ENCODE data around the gene TUBA4B.

Gene TUBA4B

DNA sequence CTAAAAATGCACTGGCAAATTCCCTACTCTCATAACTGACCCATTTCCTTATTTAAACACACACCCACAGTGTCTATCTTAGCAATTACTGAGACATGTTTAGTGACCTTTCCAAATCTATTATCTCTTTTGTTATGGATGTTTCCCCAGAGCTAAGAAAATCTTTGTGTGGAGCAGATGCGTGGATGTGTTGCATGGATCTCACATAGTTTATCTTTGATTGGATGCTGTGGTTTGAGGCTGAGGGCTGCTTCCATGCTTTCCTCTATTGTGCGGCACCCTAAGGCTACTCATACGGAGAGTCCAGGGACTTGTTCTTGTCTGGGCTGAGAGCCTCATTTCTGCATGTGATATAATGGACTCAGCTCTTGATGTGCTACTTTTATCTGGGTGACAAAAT lies 18.7 kb upstream of the TUBA4B start:
- no peak overlapping the region for H3K4me3 ChIP-seq (IDR thresholded peaks at IDR 0.05; ENCODE audit: insufficient read depth, low read depth, low read length)
- no peak overlapping the region for H3K9ac ChIP-seq
- TF ChIP-seq, protein P1, sequence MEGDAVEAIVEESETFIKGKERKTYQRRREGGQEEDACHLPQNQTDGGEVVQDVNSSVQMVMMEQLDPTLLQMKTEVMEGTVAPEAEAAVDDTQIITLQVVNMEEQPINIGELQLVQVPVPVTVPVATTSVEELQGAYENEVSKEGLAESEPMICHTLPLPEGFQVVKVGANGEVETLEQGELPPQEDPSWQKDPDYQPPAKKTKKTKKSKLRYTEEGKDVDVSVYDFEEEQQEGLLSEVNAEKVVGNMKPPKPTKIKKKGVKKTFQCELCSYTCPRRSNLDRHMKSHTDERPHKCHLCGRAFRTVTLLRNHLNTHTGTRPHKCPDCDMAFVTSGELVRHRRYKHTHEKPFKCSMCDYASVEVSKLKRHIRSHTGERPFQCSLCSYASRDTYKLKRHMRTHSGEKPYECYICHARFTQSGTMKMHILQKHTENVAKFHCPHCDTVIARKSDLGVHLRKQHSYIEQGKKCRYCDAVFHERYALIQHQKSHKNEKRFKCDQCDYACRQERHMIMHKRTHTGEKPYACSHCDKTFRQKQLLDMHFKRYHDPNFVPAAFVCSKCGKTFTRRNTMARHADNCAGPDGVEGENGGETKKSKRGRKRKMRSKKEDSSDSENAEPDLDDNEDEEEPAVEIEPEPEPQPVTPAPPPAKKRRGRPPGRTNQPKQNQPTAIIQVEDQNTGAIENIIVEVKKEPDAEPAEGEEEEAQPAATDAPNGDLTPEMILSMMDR (conservative IDR thresholded peaks at IDR 0.05; ENCODE audit: low read depth, low read length), result no peak
- no peak overlapping the region for H3K4me2 ChIP-seq
- no peaks in the 10 kb centered on the region for H4K20me1 ChIP-seq (ENCODE audit: insufficient read depth)
- no peak overlapping the region for H3K27ac ChIP-seq
- H3K4me1 ChIP-seq (ENCODE audit: low read depth, poor library complexity, severe bottlenecking), result peaks cover 14% of the 10 kb centered on the region
- no peaks in the 10 kb centered on the region for H3K36me3 ChIP-seq (ENCODE audit: insufficient read depth)
- H3K79me2 ChIP-seq (ENCODE audit: insufficient read depth, low read depth), result peaks cover 21% of the 10 kb centered on the region; the same call in 1 of the 2 replicates
- H2AFZ ChIP-seq (ENCODE audit: low read depth), result no peak overlapping the region
- no peaks in the 10 kb centered on the region for H3K27me3 ChIP-seq (ENCODE audit: insufficient read depth, low read depth)

DNA sequence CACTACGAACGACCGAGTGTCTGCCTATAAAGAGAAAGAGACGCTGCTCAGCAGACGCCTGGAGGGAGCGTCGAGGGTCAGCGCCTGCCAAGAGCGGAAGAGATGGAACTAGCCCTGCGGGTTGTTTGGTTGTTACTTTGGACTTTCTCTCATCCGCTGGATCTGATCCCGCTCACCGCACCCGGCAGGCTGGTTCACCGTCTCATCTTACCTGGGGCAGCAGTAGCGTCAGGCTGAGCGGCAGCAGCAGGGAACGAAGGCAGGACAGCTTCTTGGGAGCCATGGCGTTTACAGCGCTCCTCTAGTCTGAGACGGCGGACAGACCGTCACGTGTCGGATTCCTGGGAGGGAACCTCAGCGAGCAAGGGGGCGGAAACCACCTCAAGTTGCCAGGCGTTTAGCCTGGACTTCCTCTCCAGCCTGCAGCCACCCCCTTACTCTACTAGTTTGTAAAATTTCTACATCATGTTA lies 9.7 kb upstream of the TUBA4B start:
- TF ChIP-seq, protein P1 (conservative IDR thresholded peaks at IDR 0.05; ENCODE audit: low read depth, low read length), result no peak
- Histone ChIP-seq H2AFZ (ENCODE audit: low read depth) (no peak overlapping the region), H3K4me3 (IDR thresholded peaks at IDR 0.05; ENCODE audit: insufficient read depth, low read depth, low read length) (no peak overlapping the region), H3K79me2 (ENCODE audit: insufficient read depth, low read depth) (no peaks in the 10 kb centered on the region), H3K4me1 (ENCODE audit: low read depth, poor library complexity, severe bottlenecking) (peaks cover 15% of the 10 kb centered on the region), H3K4me2 (no peak overlapping the region), H4K20me1 (ENCODE audit: insufficient read depth) (no peaks in the 10 kb centered on the region), H3K27me3 (ENCODE audit: insufficient read depth, low read depth) (no peaks in the 10 kb centered on the region), H3K27ac (no peak overlapping the region), H3K36me3 (ENCODE audit: insufficient read depth) (no peaks in the 10 kb centered on the region), H3K9ac (no peak overlapping the region)

DNA sequence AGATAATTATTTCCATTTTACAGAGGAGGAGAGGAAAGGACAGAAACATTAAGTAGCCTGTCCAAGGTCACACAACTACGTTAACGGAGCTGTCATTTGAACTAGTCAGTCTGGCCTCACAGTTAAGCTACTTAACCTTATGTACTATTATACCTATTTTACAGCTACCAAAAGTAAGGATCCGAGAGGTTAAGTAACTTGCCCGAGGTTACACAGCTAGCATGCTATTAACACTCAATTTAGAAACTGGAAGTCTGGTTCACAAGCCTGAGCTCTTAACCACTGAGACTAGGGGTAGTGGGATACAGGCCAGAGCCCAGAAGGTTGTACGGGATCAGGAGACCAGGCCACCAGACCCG lies 8.3 kb upstream of the TUBA4B start:
- Histone ChIP-seq H3K36me3 (ENCODE audit: insufficient read depth) (no peaks in the 10 kb centered on the region), H3K4me3 (IDR thresholded peaks at IDR 0.05; ENCODE audit: insufficient read depth, low read depth, low read length) (peak overlapping the region; percentile 64), H3K9ac (peak overlapping the region; percentile 62; the same call in 1 of the 2 replicates), H3K4me1 (ENCODE audit: low read depth, poor library complexity, severe bottlenecking) (peaks cover 24% of the 10 kb centered on the region), H3K4me2 (peak overlapping the region; percentile 81), H3K79me2 (ENCODE audit: insufficient read depth, low read depth) (no peaks in the 10 kb centered on the region), H4K20me1 (ENCODE audit: insufficient read depth) (no peaks in the 10 kb centered on the region), H2AFZ (ENCODE audit: low read depth) (peak overlapping the region; percentile 84), H3K27me3 (ENCODE audit: insufficient read depth, low read depth) (no peaks in the 10 kb centered on the region), H3K27ac (peak overlapping the region; percentile 39; the same call in 1 of the 2 replicates)
- TF ChIP-seq, protein P1 (conservative IDR thresholded peaks at IDR 0.05; ENCODE audit: low read depth, low read length), result no peak

DNA sequence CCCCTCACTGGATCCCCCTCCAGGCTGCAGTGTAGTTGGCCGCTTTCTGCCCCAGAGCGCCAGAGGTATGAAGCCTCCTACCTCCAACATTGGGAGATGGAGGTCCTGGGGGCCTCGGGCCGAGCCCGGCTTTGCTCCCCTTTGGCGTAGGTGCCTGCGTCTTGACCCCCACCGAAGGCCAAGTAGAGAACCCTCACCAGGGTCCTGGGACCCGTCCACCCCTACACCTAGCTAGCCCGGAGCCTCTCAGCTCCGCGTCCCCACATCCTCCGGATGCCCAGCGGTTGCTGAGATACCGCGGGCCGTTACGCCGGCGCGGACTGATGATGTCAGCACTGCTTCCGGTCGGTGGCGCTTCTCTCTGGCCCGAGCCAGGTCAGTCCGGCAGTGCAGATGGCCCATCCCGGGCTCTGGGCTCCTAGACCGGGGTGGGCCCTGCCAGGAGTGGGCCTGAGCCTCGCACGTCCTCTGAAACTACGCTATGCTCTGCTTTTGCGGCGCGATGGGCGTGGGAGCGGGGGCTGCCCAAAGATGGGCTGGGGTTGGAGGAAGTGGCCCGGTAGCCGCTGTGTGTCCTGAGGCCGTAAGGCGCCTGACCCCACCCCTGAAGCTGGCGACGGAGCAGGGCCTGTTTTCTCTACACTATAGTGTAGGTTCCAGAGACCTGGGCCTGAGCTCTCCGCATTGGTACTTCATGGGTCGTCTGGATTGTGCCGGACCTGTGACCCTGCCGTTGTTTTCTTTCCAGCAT lies 7.7 kb upstream of the TUBA4B start, which contains the start of the genes GLB1L and STK16:
Gene GLB1L, minus strand, starts transcription at position 297 of the 751 bp plus-strand sequence. CDS start 1,871 bp downstream, outside the sequence.
Gene STK16, plus strand, starts transcription at position 332 of the 751 bp plus-strand sequence. CDS start 521 bp downstream, outside the sequence.
- no peaks in the 10 kb centered on the region for H4K20me1 ChIP-seq (ENCODE audit: insufficient read depth)
- no peaks in the 10 kb centered on the region for H3K36me3 ChIP-seq (ENCODE audit: insufficient read depth)
- TF ChIP-seq, protein P1 (conservative IDR thresholded peaks at IDR 0.05; ENCODE audit: low read depth, low read length), result no peak
- H3K79me2 ChIP-seq (ENCODE audit: insufficient read depth, low read depth), result no peaks in the 10 kb centered on the region
- H3K4me3 ChIP-seq (IDR thresholded peaks at IDR 0.05; ENCODE audit: insufficient read depth, low read depth, low read length), result peak within 1 kb of the TSS; percentile 64
- peak within 1 kb of the TSS; percentile 84 for H2AFZ ChIP-seq (ENCODE audit: low read depth)
- H3K4me1 ChIP-seq (ENCODE audit: low read depth, poor library complexity, severe bottlenecking), result peaks cover 29% of the 10 kb centered on the region
- H3K4me2 ChIP-seq, result peak within 1 kb of the TSS; percentile 81
- H3K27me3 ChIP-seq (ENCODE audit: insufficient read depth, low read depth), result no peaks in the 10 kb centered on the region
- peak within 1 kb of the TSS; percentile 62 for H3K9ac ChIP-seq
- peak within 1 kb of the TSS; percentile 39 for H3K27ac ChIP-seq
